ENCODE results near the gene IQCH. TPM values are rescaled to one million over a fixed set of nuclear protein-coding genes. Genes with fewer than 3 reads are reported as not detected.

Gene IQCH
- total RNA-seq, 2 donors from 2014 or later = 0.93 to 2.2 TPM

- H3K9ac ChIP-seq (ENCODE audit: low read depth in 2 of 2, low read length in 2 of 2) = no peak overlapping the region
- no peak overlapping the region for H3K4me3 ChIP-seq
- H3K27ac ChIP-seq = no peak overlapping the region
- TF ChIP-seq CTCF (IDR thresholded peaks at IDR 0.05) = no peak
- no peaks in the 10 kb centered on the region for H3K9me3 ChIP-seq
- intact Hi-C loops (cut with DNase I) = no loop called here
- DNase-seq = no peak
- no peaks in the 10 kb centered on the region for H3K36me3 ChIP-seq
- no peaks in the 10 kb centered on the region for H3K27me3 ChIP-seq
- no peaks in the 10 kb centered on the region for H3K4me1 ChIP-seq
Observed at GRCh38 chr15:67227431-67227830, 27.2 kb upstream of the IQCH start.

- no peak for TF ChIP-seq CTCF (IDR thresholded peaks at IDR 0.05)
- Histone ChIP-seq H3K9ac (ENCODE audit: low read depth in 2 of 2, low read length in 2 of 2) (no peak overlapping the region), H3K9me3 (no peaks in the 10 kb centered on the region), H3K27ac (no peak overlapping the region), H3K4me1 (no peaks in the 10 kb centered on the region), H3K4me3 (no peak overlapping the region), H3K36me3 (no peaks in the 10 kb centered on the region), H3K27me3 (no peaks in the 10 kb centered on the region)
- intact Hi-C loops (cut with DNase I) = no loop called here
- no peak for DNase-seq
Observed at GRCh38 chr15:67227846-67228245, 26.7 kb upstream of the IQCH start.

- no peaks in the 10 kb centered on the region for H3K4me1 ChIP-seq
- no peaks in the 10 kb centered on the region for H3K9me3 ChIP-seq
Observed at GRCh38 chr15:67228286-67228685, 26.3 kb upstream of the IQCH start.

GRCh38 chr15:67230504-67230903 is 24.1 kb upstream of the IQCH start:
- no peaks in the 10 kb centered on the region for H3K9me3 ChIP-seq
- no peak overlapping the region for H3K4me3 ChIP-seq
- H3K36me3 ChIP-seq = no peaks in the 10 kb centered on the region
- H3K27me3 ChIP-seq = no peaks in the 10 kb centered on the region
- H3K9ac ChIP-seq (ENCODE audit: low read depth in 2 of 2, low read length in 2 of 2) = no peak overlapping the region
- no peak overlapping the region for H3K27ac ChIP-seq
- intact Hi-C loops (cut with DNase I) = no loop called here
- no peak for DNase-seq
- H3K4me1 ChIP-seq = no peaks in the 10 kb centered on the region
- no peak for TF ChIP-seq CTCF (IDR thresholded peaks at IDR 0.05)

More at GRCh38 chr15:67228286-67228685, 26.3 kb upstream of the IQCH start:
- H3K27me3 ChIP-seq = no peaks in the 10 kb centered on the region
- intact Hi-C loops (cut with DNase I) = no loop called here
- H3K9ac ChIP-seq (ENCODE audit: low read depth in 2 of 2, low read length in 2 of 2) = no peak overlapping the region
- no peaks in the 10 kb centered on the region for H3K36me3 ChIP-seq
- no peak for DNase-seq
- TF ChIP-seq CTCF (IDR thresholded peaks at IDR 0.05) = no peak
- no peak overlapping the region for H3K27ac ChIP-seq
- no peak overlapping the region for H3K4me3 ChIP-seq

- H3K4me3 ChIP-seq = no peak overlapping the region
- intact Hi-C loops (cut with DNase I) = no loop called here
- H3K27ac ChIP-seq = no peak overlapping the region
- H3K9ac ChIP-seq (ENCODE audit: low read depth in 2 of 2, low read length in 2 of 2) = no peak overlapping the region
- no peak for TF ChIP-seq CTCF (IDR thresholded peaks at IDR 0.05)
- DNase-seq = no peak
- no peaks in the 10 kb centered on the region for H3K36me3 ChIP-seq
- no peaks in the 10 kb centered on the region for H3K4me1 ChIP-seq
- H3K9me3 ChIP-seq = no peaks in the 10 kb centered on the region
- H3K27me3 ChIP-seq = no peaks in the 10 kb centered on the region
Observed at GRCh38 chr15:67232591-67232990, 22.0 kb upstream of the IQCH start.

Data from colonic mucosa (tissue), 4 donors.